NCI-H2227 treated with DMSO at 0.1 percent for 48 hours (cell line): ENCODE results near the gene DRAP1.

Source experiments
- DNase-seq: peaks from one replicate; lab custom pipeline; 2025; lab: John Stamatoyannopoulos, UW

The DRAP1 gene

DNA sequence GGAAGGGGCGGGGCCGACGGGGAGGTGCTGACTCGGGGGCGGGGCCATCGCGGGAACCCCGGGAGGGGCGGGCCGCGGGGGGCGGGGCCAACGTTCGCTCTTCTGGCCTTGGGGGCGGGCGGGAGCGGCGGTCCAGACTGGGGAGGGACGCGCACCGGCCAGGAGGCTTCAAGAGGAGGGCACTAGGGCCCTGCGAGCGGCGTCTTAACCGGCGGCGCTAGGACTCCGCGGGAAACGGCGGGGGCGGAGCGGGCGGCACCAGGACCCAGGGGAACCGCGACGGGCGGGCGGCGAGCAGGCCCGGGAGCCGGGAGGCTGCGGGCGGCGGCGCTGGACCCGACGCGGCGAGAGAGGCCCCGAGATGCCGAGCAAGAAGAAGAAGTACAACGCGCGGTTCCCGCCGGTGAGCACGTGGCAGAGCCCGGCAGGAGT is at the start of gene DRAP1:
TSS of gene DRAP1 (plus strand) at position 286 of the 432 bp plus-strand sequence. CDS start at position 362, 76 bp downstream.
- DNase-seq = peak; percentile 97

DNA sequence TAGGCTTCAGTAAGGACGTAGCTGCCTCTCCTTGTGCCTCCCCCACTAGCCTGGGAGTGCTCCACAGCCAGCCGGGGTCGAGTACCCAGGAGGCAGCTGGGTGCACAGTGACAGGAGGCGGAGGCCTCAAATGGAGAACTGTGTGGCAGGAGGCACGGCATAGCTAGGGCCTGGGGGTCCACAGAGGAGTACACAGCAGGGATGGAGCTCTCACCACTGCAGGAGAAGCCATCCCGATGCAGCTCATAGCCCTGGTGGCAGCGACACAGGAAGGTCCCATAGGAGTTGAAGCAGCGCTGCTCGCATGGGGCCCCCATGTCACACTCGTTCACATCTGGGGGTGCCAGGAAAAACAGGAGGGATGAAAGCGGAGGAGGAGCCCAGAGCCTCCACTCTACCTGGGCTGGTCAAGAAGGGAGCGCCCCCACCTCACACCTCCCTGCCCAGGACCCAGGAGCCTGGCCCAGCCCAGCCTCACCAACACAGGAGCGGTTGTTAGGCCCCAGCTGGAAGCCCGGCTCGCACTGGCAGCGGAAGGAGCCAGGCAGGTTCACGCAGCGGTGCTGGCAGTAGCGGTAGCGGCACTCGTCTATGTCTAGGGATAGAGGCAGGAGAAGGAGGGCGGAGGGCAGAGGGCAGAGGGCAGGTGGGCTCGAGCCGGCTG is 49.5 kb upstream of the DRAP1 start:
- DNase-seq = no peak

GRCh38 chr11:65870307-65870658 is 48.9 kb upstream of the DRAP1 start:
- DNase-seq = no peak

DNA sequence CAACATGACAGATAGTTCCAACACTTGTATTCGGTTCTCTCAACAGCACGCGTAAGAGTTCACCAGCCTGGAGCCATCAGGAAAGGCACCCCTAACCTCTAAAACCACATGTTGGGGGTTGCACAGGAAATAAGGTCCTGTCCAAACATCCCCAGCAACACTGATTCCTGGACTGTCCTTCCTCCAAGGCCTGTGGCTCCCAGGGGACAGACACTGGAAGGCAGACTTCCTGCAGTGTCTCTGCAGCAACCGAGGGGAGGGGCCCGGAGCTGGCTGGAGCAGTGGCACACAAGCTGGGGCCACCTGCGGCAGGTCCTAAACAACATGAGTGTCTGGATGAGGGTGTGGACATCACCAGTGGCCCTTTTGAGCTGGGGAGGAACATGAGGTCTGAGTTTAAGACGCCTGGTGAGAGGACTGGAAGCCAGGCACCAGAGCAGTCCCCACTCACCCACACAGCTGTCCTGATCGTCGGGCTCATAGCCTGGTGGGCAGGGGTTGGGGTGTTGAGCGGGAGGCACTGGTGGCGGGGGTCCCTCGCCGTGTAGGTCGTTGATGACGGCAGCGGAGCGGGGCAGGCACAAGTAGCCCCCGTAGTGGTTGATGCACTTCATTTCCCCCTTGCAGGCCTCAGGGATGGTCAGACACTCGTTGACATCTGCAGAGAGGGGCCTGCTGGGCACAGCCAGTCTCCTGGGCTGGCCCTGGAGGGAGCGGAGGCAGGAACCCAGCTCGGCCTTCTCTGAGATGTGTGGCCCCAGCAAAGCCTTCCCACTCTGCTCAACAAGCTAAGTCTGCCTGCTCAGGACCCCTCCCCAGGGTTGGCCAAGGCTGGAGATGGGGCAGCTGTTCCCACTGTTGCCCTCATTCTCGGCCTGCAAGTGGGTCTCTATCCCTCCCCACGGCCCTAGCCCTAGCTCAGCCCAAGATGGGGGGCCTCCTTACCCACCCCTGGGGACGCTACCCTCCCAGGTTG is 48.2 kb upstream of the DRAP1 start:
- DNase-seq = no peak

- DNase-seq = no peak
These were observed 47.2 kb upstream of the DRAP1 start for GRCh38 chr11:65871811-65872548.

DNA sequence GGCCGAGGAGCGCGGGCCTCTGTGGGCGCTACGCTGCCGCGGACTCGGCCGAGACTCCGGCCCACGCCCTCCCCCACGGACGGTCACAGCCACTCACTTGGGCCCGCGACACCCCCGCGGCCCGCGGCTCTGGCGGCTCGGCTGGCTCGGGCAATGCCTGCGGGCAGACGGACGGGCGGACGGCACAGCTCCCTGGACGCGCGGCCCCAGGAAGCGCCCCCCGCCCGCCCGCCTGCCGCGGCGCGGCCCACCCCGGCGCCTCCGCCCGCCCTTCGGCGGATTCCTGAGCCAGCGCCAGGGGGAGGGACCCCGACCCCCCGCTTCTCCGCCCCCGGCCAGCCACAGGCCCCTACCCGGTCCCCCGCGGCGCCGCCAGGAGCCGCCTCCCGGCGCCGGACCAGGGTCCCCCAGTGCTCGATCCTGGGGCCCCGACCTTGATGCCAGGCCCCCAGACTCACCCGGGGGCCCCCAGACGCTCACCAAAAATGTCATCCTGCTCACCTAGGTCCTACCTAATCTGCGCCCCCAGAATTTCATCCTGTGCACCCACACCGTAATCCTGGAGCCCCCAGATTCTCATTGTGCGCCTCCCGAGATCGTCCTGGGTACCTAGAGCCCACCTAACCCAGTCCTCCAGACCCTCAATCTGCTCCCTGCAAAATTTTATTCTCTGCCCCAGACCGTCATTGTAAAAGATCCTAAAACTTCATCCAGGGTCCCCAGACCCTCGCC is 46.5 kb upstream of the DRAP1 start, which contains the start of gene EFEMP2:
TSS of gene EFEMP2 (minus strand) at position 215 of the 732 bp plus-strand sequence. CDS start 446 bp downstream, outside the sequence.
- no peak for DNase-seq

DNA sequence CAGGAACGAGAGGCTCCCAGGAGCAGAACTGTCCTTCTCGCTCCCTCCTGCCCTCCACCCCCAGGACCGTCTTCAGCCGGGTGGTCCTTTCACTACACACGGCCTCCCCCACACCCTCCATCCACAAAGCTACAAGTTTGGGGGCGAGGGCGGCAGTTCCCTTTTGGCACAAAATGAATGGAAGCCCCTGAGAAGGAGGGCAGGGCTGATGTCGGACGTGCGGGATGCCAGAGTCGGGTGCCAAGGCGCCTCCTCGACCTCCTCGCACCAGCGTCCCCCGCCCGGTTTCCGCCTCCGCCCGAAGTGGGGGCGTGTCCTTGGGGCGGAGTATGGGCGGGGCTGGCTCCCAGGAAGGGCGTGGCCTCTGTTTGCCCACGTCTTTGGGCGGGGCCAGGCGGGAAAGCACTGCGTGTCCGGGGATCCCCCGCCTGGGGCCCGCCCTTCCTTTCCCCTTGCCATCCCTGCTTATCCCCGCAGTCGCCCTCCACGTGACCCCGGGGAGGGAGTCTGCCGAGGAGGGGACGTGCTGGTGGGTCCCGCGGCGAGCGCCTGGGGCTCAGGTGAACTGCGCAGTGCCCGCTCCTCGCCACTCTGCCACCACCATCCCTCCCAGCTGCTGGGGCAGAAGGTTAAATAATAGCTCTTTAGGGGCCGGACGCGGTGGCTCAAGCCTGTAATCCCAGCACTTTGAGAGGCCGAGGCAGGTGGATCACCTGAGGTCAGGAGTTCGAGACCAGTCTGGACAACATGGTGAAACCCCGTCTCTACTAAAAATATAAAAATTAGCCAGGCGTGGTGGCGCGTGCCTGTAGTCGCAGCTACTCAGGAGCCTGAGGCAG is 45.7 kb upstream of the DRAP1 start:
- peak; percentile 90 for DNase-seq

GRCh38 chr11:65879617-65880016 is 39.6 kb upstream of the DRAP1 start, which contains the start of gene CTSW:
Gene CTSW, plus strand, starts transcription at chr11:65879837. Its CDS starts 18 bp downstream, at chr11:65879855.
- no peak for DNase-seq

GRCh38 chr11:65880027-65880426 is 39.2 kb upstream of the DRAP1 start:
- no peak for DNase-seq

DNA sequence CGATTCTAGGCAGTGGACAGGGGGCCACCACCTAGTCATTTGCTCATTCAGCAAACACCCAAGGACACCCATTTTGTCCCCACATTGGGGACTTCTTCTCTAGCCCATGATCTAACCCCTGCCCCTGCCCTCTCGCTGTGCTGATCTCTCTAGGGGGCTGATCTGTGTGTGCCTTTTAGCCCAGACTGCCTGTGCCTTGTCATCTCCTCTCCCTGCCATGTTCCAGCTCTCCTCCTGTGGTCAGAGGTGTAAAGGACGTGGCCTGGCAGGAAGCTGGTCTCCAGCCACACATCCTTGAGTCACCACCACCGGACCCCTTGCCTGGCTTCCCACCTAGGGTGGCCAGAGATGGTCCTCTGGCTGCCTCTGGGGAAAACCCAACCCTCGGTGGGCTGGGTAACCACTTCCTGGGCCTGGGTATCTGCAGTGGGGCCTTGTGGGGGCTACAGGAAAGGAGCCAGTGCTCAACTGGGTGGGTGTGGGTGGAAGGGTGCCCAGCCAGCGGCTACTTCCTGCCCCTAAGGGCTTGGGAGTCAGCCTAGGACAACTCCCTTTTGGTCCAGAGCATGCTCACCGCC is 38.3 kb upstream of the DRAP1 start:
- DNase-seq = no peak

GRCh38 chr11:65882120-65883057 is 36.8 kb upstream of the DRAP1 start:
- no peak for DNase-seq

GRCh38 chr11:65883058-65883761 is 36.0 kb upstream of the DRAP1 start:
- DNase-seq = no peak

DNA sequence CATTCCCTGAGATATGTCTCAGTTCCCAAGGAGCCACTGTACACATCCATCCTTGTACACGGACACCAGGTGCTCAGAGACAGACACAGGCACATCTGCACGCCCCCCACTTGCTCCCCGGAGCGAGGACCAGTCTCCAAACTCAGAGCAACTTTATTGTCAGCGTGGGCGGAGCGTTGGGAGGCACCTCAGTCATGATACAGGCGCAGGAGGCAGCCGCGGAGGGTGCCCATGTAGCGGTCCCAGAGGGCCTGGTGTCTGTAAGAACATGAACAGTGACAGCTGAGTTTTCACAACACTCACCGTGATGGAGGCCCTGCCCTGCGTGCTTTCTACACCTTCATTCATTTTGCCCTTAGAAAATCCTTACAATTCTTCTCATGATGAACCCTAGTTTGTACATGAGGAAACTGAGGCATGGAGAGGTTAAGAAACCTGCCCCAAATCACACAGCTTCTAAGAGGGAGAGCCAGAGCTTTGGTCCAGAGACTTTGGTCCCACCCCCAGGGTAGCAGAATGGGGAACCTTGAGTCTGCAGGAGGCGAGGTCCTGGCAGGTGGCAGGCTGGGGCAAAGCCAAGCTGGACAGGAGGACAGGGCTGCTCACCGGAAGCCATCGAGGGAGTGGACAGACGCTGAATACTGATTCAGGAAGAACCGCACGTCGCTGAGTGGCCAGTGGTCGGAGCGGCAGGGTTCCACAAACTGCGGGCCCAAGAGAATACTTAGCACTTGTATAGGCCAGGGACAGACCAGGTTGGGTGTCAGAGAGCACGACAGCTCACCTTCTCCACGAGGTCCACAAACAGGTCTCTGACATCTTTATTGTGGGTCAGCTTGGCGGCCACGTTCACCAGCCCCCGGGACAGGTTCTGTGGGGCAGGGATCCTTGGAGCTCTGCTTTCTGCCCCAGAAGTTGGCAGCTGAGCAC is 35.2 kb upstream of the DRAP1 start:
- no peak for DNase-seq

GRCh38 chr11:65884716-65885092 is 34.5 kb upstream of the DRAP1 start:
- peak; percentile 65 for DNase-seq

DNA sequence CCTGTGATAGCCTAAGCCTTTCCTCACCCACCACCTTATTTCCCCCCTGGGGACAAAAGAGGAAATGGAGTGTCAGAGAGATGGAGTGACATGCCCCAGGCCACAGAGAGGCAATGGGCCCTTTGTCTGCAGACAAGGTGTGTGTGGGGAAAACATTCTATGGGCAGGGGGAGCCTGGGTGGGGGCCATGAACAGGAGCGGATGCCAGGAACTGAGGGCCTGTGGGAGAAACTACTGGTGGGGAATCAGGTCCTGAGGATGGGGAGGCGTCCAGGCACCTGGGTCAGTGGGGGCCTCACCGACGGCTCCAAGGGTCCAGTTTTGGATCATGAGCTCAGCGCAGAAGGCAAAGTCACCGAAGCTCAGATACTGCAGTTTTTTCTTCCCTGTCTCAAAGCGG is 34.0 kb upstream of the DRAP1 start:
- DNase-seq = no peak

DNA sequence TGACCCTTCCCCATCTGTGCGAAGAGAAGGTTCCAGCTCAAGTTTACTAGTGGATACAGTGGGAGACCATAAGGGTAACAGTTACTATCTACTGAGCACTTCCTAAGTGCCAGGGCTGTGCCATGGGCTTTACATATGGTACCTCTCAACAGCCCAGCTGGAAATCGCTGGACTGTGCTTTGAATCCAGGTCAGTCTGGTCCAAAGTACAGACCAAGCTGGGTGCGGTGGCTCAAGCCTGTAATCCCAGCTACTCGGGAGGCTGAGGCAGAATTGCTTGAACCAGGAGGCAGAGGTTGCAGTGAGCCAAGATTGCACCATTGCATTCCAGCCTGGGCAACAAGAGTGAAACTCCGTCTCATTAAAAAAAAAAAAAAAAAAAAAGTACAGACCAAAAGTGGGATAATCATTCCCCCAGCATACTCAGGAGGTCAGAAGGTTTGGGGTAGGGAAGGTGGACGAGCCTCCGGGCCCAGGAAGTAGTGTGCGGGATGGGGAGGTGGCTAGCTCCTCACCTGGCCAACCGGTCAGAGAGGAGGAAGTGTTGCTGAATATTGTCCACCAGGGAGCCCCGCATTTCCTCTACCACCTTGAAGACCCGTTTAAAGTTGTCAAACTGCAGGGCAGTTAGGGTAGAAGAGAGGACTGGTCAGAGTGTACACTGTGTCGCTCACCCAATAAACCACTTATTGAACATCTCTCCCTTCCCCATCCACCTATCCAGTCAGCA is 33.3 kb upstream of the DRAP1 start:
- DNase-seq = no peak
